DND-41 (cell line): ENCODE measurements around the gene MAP3K12.
A peak's percentile ranks its signal among the peaks of the same experiment; 100 is the strongest.

Experiments used
- ATAC-seq: fragments of 200-7000 bp; cut with Tn5 transposase; 3 replicates; pipeline ENCODE4 v1.9.1; 2021; ENCODE audit warnings: low read depth; ENCODE audit not compliant: insufficient read depth
- DNase-seq: peaks from one replicate; pipeline ENCODE4 v3.0.0-alpha.2; 2020
- H2AFZ ChIP-seq: 2 replicates; pipeline ENCODE4 v1.6.0; 2012; ENCODE audit warnings: low read depth, low read length
- H3K27ac ChIP-seq: 2 replicates; pipeline ENCODE4 v1.5.1; 2012; ENCODE audit warnings: low read length, inconsistent platforms
- H3K27me3 ChIP-seq: fragments of 200-600 bp; sonication (generic); 2 replicates; pipeline ENCODE4 v1.6.0; 2012; ENCODE audit warnings: low read length, mild to moderate bottlenecking, inconsistent platforms; ENCODE audit not compliant: insufficient read depth, poor library complexity
- H3K36me3 ChIP-seq: 2 replicates; pipeline ENCODE4 v1.5.1; 2012; ENCODE audit warnings: low read length, inconsistent platforms; ENCODE audit not compliant: insufficient read depth
- H3K4me1 ChIP-seq: 2 replicates; pipeline ENCODE4 v1.5.1; 2012; ENCODE audit warnings: mild to moderate bottlenecking, low read length; ENCODE audit not compliant: insufficient read depth
- H3K4me2 ChIP-seq: 2 replicates; pipeline ENCODE4 v1.6.0; 2012; ENCODE audit warnings: mild to moderate bottlenecking, moderate library complexity, low read length, inconsistent platforms; ENCODE audit not compliant: insufficient read depth
- H3K4me3 ChIP-seq, 2 experiments: fragments of 200-600 bp in 1 of 2; shearing (Covaris generic) in 1 of 2; 2 replicates each; pipeline ENCODE4 v1.5.1; 2012 to 2016; ENCODE audit warnings: inconsistent platforms in 2 of 2, low read length in 2 of 2, mild to moderate bottlenecking in 2 of 2, low read depth in 1 of 2, moderate library complexity in 1 of 2
- H3K79me2 ChIP-seq: 2 replicates; pipeline ENCODE4 v1.6.0; 2012; ENCODE audit warnings: low read length, inconsistent platforms; ENCODE audit not compliant: insufficient read depth
- H3K9ac ChIP-seq: 2 replicates; pipeline ENCODE4 v1.6.0; 2012; ENCODE audit warnings: low read depth, mild to moderate bottlenecking, inconsistent platforms, low read length, moderate library complexity
- H3K9me3 ChIP-seq: 2 replicates; pipeline ENCODE4 v1.5.1; 2012; ENCODE audit warnings: low read length, moderate library complexity, mild to moderate bottlenecking, inconsistent platforms; ENCODE audit not compliant: insufficient read depth, severe bottlenecking
- H4K20me1 ChIP-seq: 2 replicates; pipeline ENCODE4 v1.6.0; 2012; ENCODE audit warnings: low read length; ENCODE audit not compliant: insufficient read depth
- CTCF ChIP-seq: IDR thresholded peaks from 2 replicates; pipeline ENCODE4 v1.5.1; 2012; ENCODE audit warnings: borderline replicate concordance, low read length, moderate library complexity, mild to moderate bottlenecking; ENCODE audit not compliant: poor library complexity, severe bottlenecking; ENCODE audit errors: extremely low read depth
- EZH2 ChIP-seq: IDR thresholded peaks from 3 replicates; pipeline ENCODE4 v1.6.1; 2012; ENCODE audit warnings: borderline replicate concordance, low read depth, mild to moderate bottlenecking, moderate library complexity, low read length, inconsistent platforms; ENCODE audit not compliant: severe bottlenecking

The MAP3K12 gene

GRCh38 chr12:53501615-53502181, 2.4 kb upstream of the MAP3K12 start:
- no peaks in the 10 kb centered on the region for H4K20me1 ChIP-seq
- TF ChIP-seq EZH2: no peak
- no peak for TF ChIP-seq CTCF
- peaks cover 39% of the 10 kb centered on the region for H3K36me3 ChIP-seq
- H3K4me3 ChIP-seq: peak overlapping the region; percentile 36 to 68; a peak in 3 of 4 replicates
- no peaks in the 10 kb centered on the region for H3K27me3 ChIP-seq
- H3K9me3 ChIP-seq: no peaks in the 10 kb centered on the region
- ATAC-seq: no peak
- peak overlapping the region; percentile 76 for H3K4me2 ChIP-seq
- peak overlapping the region; percentile 88 for H2AFZ ChIP-seq
- peaks cover 50% of the 10 kb centered on the region for H3K4me1 ChIP-seq
- peaks cover 22% of the 10 kb centered on the region for H3K79me2 ChIP-seq
- H3K27ac ChIP-seq: peak overlapping the region; percentile 95
- H3K9ac ChIP-seq: peak overlapping the region; percentile 71
- no peak for DNase-seq

GRCh38 chr12:53500776-53501614, 1.7 kb upstream of the MAP3K12 start, which contains the start of gene TARBP2:
Gene TARBP2 (plus strand): TSS chr12:53501283. CDS start chr12:53501409, 126 bp downstream.
- TF ChIP-seq CTCF (peak; percentile 8), EZH2 (no peak)
- Histone ChIP-seq H2AFZ (peak within 1 kb of the TSS; percentile 88), H3K36me3 (peaks cover 32% of the 10 kb centered on the region), H3K4me3 (peak within 1 kb of the TSS; percentile 36 to 68), H3K4me1 (peaks cover 50% of the 10 kb centered on the region), H3K9me3 (no peaks in the 10 kb centered on the region), H3K27me3 (no peaks in the 10 kb centered on the region), H3K4me2 (peak within 1 kb of the TSS; percentile 76), H3K79me2 (peaks cover 22% of the 10 kb centered on the region), H3K9ac (peak within 1 kb of the TSS; percentile 71), H3K27ac (peak within 1 kb of the TSS; percentile 95), H4K20me1 (no peaks in the 10 kb centered on the region)
- ATAC-seq: peak; percentile 79
- DNase-seq: peak; percentile 99

GRCh38 chr12:53500142-53500775, 1.0 kb upstream of the MAP3K12 start:
- H3K79me2 ChIP-seq: peaks cover 22% of the 10 kb centered on the region
- peak overlapping the region; percentile 76 for H3K27ac ChIP-seq
- no peaks in the 10 kb centered on the region for H4K20me1 ChIP-seq
- ATAC-seq: peak; percentile 68
- TF ChIP-seq EZH2 (no peak), CTCF (no peak)
- no peaks in the 10 kb centered on the region for H3K27me3 ChIP-seq
- peak overlapping the region; percentile 71 for H3K9ac ChIP-seq
- H3K9me3 ChIP-seq: no peaks in the 10 kb centered on the region
- peak overlapping the region; percentile 56 for H2AFZ ChIP-seq
- peak overlapping the region; percentile 24 to 68 for H3K4me3 ChIP-seq
- H3K4me2 ChIP-seq: peak overlapping the region; percentile 76
- peaks cover 24% of the 10 kb centered on the region for H3K36me3 ChIP-seq
- H3K4me1 ChIP-seq: peaks cover 50% of the 10 kb centered on the region
- no peak for DNase-seq
